Right kidney (tissue), 1 donor: ENCODE measurements around the gene ARHGEF10L.

Experiments used
- DNase-seq: peaks from one replicate; pipeline ENCODE4 v3.0.0-alpha.2; 2016

ARHGEF10L gene

DNA sequence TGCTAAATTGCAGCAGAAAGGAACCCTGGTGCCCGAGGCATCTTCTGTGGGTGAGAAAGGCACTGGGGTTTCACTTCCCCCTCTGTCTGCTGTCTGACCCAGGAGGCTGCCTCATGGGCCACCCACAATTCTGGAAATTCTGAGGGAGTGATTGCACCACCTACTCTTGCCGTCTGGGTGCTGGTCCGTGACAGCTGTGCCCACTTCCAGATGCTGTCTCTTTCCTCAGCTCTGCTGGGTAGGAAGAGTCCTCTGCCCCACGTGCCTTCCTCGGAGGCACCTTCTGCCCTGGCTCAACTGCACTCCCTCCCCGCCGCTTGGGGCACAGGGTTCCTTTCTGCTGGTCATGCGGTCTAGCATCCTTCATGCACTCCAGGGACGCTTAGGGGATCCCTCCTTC is 96.3 kb downstream of the ARHGEF10L start:
- no peak for DNase-seq

DNA sequence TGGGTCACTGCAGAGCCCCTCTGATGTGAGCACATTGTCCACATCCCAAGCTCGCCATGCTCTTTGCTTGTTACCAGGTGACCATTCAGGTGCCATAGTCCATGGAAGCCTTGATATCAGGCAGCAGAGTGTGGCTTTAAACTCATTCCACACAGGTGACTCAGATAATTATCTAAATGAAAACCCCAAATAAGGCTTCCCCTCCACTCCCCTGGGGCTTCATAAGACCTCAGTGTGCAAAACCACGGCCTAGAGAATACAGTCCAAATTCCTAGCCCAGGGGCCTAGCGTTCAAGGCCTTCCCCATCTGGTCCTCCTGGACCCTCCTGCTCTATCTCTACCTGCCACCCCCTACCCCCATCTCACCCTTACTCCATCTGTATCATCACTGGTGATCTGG is 97.1 kb downstream of the ARHGEF10L start:
- DNase-seq = no peak

DNA sequence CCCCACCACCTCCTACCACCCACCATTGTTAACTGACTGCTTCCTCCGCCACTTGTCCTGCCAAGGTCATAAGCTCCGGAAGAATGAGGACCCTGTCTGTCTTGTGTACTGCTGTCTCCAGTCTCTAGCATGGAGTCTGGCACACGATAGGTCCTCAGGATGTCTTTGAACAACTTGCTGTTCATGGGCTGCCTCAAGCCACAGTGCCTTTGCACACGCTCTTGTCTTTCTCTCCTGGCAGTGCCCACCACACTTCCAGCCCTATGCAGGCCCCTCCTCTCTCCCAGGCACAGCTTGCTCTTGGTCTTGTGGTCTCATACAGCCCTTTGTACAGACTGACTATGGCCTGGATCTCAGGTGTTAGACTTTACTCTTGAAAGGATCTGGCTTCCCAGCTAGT is 97.6 kb downstream of the ARHGEF10L start:
- no peak for DNase-seq

DNA sequence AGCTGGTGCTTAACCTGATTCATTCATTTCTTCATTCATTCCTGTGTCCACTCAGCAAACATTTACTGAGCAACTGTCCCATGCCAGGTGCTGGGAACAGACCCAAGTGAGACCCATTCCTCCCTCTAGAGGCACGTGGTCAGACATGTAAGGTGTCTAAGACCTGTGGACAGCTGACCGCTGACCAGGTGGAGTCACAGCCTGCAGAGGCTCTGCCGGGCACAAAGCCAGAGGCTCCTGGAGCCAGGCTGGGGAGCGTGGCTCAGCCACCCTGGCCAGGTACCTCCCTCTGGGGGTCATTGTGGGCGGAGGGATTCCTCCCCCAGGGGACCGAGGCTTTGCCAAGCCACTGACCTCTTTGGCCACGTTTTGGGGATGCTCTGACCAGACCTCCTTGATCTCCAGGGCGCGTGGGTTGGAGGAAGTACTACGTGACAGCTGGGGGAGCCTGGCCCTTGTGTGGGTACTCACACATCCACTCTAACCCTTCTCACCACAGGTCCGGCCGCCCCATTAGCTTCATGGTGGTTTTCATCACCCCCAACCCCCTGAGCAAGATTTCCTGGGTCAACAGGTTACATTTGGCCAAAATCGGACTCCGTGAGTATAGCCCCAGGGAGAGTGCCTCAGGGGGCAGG is 100.3 kb downstream of the ARHGEF10L start:
- DNase-seq = no peak

DNA sequence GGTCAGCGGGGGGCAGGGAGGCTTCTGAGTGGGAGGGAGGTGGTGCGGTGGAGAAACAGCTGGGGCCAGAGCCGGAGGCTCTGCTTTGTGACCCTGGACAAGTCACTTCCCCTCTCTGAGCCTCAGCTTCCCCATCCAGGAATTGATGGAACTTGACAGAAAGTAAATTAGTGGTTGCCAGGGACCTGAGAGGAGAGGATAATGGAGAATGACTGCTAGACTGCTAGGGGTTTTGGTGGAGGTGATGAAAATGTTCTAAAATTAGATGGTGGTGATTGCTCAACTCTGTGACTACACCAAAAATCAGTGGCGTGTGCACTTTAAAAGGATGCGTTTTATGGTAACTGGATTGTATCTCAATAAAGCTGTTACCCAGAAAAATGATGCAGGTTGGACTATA is 100.9 kb downstream of the ARHGEF10L start:
- no peak for DNase-seq

DNA sequence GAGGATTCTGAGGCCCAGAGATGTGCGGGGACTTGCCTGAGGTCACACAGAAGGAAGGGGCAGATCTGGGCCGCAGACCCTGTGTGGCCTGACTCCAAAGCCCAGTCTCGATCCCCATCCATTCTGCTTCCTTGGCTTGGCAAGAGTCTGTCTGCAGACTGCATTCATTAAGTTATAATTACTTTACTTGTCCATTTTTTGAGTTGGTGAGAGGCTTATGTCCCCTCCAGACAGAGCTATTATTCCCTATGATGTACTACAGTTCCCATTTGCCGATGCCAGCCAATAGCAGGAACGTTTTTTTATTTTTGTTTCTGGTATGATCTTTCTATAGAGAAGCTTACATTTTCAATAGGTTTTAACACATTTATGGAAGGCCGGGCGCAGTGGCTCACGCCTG is 101.5 kb downstream of the ARHGEF10L start:
- DNase-seq = no peak

DNA sequence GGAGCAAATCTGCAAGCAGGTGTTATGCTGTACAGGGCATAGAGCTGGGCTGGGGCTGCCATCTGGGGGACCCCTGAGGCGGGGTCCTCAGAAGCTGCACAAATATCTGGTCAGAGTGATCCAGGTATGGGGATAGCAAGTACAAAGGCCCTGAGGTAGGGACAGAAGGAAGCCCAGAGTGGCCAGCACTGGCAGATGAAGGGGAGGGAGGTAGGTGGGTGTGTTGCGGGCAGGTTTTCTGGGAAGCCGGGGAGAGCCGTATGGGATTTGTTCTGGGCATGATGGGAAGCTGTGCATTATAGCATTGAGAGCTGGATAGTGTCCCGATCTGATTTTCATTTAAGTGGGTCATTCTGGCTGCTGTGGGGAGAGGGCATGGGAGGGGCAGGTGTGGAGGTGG is 102.7 kb downstream of the ARHGEF10L start:
- DNase-seq = no peak

DNA sequence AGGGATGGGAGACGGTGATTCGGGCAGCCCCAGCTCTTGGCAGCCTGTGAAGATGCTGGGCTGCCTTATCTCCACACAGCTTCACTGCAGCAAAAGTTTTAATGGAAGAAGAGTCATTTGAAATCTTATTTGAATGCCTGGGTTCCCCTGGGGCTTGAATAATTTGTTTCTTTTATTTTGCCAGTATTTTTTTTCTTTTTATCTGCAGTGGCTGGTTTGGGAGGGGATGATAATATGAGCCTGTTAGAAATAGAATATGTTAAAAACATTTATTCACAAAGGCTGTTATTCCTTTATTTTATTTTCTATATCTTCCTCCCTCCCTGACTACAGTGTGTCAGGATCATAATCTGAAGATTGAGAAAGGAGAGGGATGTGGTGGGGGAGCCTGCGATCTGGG is 103.4 kb downstream of the ARHGEF10L start:
- no peak for DNase-seq

DNA sequence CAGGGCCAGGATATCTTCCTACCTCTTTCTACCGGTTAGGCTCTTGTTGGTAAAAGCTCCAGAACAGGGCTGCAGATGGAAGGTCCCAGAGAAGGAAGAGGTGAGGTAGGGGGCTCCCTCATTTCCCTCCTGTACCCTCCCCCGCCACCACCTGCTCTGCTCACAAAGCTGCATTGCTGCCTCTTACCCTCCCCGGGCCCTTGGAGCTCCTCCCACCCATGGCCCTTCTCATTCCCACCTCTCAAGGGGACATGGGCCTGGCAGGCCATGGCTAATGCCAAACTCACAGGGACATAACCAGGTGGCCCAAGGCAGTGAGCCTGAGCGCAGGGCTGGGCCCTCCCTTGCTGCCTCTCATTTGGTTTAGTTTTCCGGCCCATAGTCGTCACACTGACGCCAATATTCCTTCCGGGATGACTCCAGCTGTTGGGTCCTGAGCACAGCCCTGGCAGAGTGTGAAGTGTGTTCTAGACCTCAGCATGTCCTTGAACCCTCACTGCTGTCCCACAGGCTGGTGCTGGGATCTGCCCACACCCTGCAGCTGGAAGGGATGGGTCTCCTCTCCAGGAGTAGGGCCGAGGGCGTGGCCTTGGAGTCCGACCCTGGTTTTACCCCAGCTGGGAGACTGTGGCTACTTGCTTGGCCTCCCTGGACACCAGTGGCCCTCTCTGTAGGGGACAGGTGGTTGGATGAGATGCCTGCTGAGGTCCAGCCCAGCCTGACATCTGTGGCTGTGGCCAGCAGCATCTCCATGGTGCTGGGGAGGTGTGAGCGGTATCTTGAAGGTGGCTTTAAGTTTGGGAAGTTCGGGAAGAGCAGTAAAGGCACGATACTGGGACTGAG is 104.6 kb downstream of the ARHGEF10L start:
- no peak for DNase-seq

DNA sequence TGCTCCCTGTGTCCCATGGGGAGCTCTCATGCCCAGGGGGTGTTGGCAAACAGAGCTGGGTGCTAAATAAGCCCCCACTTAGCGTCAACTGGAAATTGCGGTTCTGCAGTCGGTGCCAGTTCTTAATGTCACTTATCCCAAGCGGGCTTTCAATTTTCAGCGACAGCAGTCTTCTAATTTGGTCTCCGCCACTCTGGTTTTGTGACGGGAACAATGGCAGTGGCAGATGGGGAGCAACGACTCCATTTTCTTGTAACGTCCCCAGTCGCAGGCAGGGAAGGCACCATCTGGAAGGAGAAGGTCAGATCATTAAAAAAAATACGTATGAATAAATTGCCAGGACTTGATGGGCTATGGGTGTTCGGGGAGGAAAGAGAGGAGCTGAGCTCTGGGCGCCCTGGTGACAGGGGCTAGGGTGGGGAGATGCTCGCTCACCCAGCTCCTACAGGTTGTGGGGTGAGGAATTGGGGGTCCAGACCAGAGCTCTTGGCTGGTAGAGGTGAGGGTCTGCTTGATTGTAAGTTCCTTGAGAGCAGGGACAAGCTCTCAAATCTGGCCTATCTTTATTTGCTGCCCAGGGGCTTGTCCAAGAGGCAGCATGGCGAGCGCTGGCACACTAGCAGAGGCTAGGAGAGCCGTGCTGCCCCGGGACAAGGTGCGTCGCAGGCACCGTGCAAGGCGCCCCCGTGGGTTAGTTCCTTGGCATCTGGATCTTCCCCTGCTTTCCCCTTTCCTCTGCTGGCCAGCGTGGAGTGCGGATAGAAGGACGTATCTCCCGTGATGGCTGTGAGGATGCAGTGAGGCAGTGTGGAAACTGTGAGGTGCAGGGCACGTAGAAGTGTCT is 105.8 kb downstream of the ARHGEF10L start:
- no peak for DNase-seq

DNA sequence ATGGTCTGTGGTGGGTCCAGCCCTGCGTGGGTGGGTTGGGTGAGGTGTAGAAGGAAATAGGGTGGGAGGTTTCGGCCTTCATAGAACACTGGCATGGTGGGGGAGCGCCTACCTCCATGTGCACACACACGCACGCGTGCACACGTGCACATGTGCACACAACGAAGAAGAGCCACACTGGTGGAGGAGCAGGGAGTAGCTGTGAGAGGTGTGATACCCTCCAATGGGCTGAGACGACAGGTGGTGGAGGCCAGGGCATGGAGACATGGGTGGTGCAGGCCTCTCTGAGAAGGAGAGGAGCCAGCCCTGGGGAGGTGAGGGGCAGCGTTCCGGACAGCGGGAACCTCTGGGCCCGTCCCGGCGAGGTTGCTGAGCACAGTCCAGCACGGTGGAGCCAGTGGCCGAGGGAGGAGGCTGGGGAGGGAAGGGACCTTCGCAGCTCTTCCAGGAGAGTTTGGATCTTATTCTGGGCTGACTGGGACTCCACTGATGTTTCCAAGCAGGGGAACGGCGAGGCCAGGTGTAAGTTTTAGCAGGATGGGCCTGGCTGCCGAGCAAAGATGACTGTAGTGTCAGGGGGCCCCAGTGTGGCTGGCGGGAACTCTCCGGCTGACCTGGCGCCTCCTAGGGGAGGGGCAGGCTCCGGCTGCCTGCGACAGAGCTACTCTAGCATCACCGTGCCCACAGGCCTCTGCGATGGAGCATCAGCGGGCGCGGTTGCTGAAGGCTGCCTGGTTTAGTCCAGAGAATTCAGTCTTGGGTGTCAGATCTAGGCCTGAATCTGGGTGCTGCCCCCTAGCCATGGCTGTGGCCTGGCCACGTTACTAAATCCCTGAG is 107.2 kb downstream of the ARHGEF10L start:
- no peak for DNase-seq

DNA sequence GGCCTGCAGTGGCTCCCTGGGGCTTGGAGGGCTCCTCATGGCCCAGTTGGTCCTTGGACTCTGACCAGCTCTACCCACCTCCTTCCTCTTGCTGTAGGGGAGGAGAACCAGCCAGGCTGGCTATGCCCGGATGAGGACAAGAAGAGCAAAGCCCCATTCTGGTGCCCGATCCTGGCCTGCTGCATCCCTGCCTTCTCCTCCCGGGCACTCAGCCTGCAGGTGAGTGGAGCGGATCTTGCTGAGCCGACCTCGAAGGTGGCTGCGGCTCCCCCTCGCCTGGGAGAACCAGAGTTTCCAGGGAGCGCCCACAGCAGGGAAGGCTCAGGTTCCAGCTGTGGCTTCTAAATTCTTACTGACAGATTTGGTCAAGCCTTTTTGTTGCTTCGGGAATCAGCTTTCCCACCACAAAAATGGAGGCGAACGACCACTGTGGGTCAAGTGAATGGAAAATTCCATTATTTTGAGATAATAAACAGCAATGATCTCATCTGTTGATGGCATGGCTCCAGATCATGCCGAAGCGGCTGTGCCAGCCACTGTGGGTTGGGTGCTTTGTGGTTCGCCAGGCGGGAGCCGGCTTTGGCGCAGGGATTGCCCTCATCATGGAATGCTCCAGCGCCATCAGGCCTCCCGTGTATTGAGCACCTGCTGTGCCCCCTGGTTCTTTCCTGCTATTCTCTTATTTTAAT is 109.1 kb downstream of the ARHGEF10L start:
- no peak for DNase-seq

DNA sequence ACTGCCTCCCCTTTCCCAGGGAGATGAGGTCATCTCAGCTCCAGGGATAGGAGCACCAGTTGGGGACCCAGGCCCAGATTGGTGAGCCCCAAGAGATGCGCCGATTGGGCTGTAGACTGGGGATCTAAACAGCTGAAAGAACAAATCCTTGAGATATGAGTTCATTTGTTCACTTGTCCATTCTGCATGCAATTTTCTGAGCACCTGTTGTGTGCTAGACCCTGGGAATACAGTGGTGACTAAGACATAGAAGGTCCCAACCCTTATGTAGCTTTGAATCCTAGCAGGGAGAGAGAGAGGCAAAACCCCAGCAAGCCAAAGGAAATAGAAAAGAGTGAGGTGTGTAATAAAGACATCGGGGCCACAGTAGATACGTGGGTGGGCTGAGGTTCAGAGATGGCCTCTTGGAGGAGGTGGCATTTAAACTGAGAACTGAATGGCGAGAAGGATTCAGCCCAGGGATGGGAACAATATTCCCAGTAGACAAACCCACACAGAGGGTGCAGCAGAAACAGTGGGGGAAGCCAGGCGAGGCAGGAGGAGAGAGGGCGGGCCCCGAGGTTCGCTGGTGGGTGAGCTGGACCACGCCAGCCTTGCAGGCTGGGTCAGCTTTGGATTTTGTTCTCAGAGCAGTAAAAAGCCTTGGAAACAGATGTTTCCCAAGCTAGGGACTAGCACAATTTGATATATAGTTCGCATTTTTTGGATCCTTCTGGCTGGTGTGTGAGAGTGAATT is 110.0 kb downstream of the ARHGEF10L start:
- no peak for DNase-seq

DNA sequence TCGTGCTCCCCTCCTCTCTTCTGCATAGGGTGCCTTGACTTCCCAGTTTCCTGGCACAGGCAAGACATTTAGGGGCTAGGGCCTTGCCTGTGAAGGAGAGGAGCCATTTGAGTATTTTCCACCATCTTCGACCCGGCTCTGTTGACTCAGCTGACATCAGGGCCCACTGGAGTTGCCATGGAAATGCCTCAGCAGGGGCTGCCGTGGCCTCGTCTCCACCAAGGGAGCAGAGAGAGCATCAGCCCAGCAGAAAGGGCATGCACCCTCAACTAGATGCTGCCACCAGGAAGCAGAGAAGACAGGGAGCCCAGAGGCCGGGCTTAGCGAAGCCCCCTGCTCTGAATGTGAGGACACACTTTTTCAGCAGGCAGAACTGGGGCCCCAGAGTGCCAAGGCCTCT is 113.8 kb downstream of the ARHGEF10L start:
- DNase-seq = no peak

DNA sequence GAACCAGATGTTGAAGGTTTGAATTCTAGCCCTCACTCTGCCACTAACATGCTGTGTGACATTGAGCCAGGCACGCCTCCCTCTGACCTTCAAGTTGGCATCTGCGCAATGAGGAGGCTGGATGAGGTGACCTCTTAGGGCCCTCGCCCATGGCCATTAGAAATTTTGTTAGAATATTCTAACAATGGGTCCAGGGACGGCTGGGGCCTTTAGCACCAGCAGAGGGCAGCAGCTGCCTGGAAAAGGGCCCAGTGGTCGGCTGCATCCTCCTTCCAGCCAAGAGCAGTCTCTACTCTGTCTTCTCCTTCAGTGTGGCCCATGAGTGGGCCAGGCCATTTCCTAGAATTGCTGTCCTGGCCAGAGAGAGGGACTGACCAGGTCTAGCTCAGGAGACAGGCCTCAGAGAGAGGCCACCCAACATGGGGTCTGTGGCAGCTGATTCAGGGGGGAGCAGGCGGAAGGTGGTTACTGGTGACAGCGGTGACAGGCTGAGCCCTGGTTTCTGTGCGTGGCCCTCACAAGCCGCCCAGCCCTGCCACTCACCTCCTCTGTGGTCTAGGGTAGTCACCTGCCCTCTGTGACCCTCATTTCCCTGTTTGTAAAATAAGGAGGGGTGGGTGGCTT is 114.3 kb downstream of the ARHGEF10L start:
- DNase-seq = no peak

DNA sequence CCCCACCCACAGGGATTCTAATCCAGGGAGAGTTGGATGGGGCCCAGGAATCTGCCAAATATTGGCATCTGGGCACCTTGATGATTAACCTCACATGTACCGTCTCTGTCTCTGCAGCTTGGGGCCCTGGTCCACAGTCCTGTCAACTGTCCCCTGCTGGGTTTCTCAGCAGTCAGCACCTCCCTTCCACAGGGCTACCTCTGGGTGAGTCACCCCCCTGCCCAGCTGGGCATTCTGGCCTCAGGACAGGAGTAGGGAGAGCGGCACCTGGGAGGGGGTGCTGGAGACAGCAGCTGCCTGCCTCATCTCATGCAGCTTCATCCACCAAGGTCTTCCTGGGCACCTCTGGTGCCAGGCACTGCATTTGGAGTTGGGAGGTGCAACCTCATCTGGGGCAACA is 115.0 kb downstream of the ARHGEF10L start:
- DNase-seq = no peak

DNA sequence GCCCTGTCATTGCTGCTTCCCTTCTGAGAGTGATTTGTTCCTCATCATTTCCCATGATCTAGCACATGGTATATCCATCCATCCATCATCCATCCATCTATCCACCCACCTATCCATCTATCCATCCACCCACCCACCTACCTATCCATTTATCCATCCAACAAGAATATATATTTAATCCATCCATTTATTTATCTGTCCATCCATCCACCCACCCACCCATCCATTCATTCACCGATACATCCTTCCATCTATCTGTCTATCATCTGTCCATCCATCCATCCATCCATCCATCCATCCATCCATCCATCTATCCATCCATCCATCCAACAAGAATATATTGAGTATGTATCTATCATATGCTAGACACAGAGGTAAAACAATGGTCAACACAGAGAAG is 115.7 kb downstream of the ARHGEF10L start:
- no peak for DNase-seq

DNA sequence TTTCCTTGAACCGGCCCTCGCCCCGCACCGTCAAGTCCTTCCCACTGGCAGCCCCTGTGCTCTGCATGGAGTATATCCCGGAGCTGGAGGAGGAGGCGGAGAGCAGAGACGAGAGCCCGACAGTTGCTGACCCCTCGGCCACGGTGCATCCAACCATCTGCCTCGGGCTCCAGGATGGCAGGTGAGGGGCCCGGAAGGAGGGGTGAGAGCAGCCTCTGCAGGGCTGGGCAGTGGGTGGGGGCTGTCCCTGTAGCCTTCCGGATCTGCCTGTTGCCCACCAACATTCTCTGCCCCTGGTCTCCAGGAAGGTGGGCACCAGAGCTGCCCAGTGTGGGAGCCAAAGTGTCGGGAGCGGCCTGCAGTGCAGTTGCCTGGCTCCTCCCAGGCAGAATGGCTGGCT is 116.4 kb downstream of the ARHGEF10L start:
- no peak for DNase-seq

DNA sequence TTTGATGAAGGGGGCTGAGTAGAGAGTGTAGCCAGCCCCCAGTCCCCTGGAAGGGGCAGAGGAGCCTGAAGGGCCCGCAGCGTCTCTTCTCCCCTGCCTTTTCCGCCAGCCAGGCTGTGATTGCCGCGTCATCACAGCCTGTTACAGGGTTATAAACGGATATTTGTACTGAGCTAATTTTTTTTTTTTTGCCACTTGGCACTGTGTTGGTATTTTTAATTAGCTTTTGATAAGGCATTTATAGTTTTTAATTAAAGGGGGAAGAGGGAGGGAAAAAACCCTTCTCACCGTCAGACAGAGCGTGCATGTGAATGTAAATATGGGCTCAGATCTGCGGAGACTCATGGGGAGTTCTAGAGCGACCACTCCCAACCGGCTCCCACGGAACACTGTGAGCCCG is 117.9 kb downstream of the ARHGEF10L start:
- DNase-seq = no peak

DNA sequence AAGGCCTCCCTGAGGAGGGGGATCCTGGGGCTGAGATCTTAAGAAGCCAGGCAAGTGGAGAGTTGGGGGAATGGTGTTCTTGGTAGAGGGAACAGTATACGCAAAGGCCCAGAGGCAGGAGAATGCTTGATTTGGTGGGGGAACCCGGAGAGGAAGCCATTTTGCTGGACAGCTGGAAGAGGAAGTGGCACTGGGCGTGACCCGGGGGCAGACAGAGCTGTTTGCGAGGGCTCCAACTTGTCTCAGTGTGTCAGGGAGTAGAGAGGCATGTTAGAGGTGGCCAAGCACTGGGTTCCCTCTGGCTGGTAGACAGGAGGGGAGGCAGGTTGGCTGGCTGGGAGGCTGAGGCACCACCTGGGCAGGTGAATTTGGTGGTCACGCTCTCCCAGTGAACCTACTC is 119.3 kb downstream of the ARHGEF10L start:
- no peak for DNase-seq
